HEK293 (cell line): ENCODE measurements around the gene KLHL14.

Experiments
- CTCF ChIA-PET: fragments of 350-600 bp; formaldehyde crosslinking; extraction: SDS; loops from one replicate; lab custom pipeline; 2021; ENCODE audit warnings: antibody characterized with exemption; lab: Yijun Ruan, JAX
- POLR2A ChIA-PET: fragments of 300-600 bp; formaldehyde crosslinking; extraction: SDS; loops from one replicate; lab custom pipeline; 2020; ENCODE audit warnings: antibody characterized with exemption, inconsistent platforms; lab: Yijun Ruan, JAX
- H3K27ac ChIP-seq: fragments of 200-500 bp; sonication (Bioruptor generic); 2 replicates; pipeline ENCODE4 v1.5.1; 2014; ENCODE audit warnings: low read depth, low read length, control low read depth, inconsistent platforms; ENCODE audit errors: extremely low read depth
- H3K36me3 ChIP-seq, 2 experiments: fragments of 200-500 bp in 1 of 2; sonication (Bioruptor generic) in 1 of 2; 1 replicate in 1 of 2; 2 replicates in 1 of 2; pipeline ENCODE4 v1.5.1; 2014 to 2017; ENCODE audit warnings: inconsistent platforms in 2 of 2, low read length in 2 of 2; ENCODE audit not compliant: control insufficient read depth in 2 of 2, insufficient read depth in 1 of 2
- H3K4me1 ChIP-seq: fragments of 200-500 bp; sonication (Bioruptor generic); 2 replicates; pipeline ENCODE4 v1.5.1; 2014; ENCODE audit warnings: mild to moderate bottlenecking, low read length, inconsistent platforms; ENCODE audit not compliant: control insufficient read depth, insufficient read depth
- H3K4me3 ChIP-seq: 2 replicates; pipeline ENCODE4 v1.5.1; 2011; ENCODE audit warnings: low read depth, mild to moderate bottlenecking, control low read depth, low read length, moderate library complexity
- H3K9me3 ChIP-seq: fragments of 200-500 bp; sonication (Bioruptor generic); 2 replicates; pipeline ENCODE4 v1.5.1; 2014; ENCODE audit warnings: low read depth, low read length, inconsistent platforms; ENCODE audit not compliant: control insufficient read depth, insufficient read depth
- BCL11B ChIP-seq: fragments of 450-650 bp; formaldehyde crosslinking; IDR thresholded peaks from 2 replicates; pipeline ENCODE4 v1.5.1; 2016; ENCODE audit warnings: low read depth, missing biosample characterization, missing genetic modification characterization
- KLF9 ChIP-seq: fragments of 450-650 bp; formaldehyde crosslinking; IDR thresholded peaks from 2 replicates; pipeline ENCODE4 v1.5.1; 2016; ENCODE audit warnings: missing biosample characterization, missing genetic modification characterization, low read depth
- OSR2 ChIP-seq: fragments of 450-650 bp; formaldehyde crosslinking; IDR thresholded peaks from 2 replicates; pipeline ENCODE4 v1.5.1; 2016; ENCODE audit warnings: missing biosample characterization, missing genetic modification characterization
- SCRT1 ChIP-seq: fragments of 450-650 bp; formaldehyde crosslinking; IDR thresholded peaks from 2 replicates; pipeline ENCODE4 v1.5.1; 2016; ENCODE audit warnings: missing biosample characterization, missing genetic modification characterization, borderline replicate concordance
- TRIM28 ChIP-seq: IDR thresholded peaks from 2 replicates; pipeline ENCODE4 v1.6.1; 2011; ENCODE audit warnings: low read length, control low read depth, borderline replicate concordance
- ZBTB1 ChIP-seq: fragments of 450-650 bp; formaldehyde crosslinking; IDR thresholded peaks from 2 replicates; pipeline ENCODE4 v1.5.1; 2016; ENCODE audit warnings: missing biosample characterization, missing genetic modification characterization
- ZNF133 ChIP-seq: fragments of 450-650 bp; formaldehyde crosslinking; IDR thresholded peaks from 2 replicates; pipeline ENCODE4 v1.5.1; 2016; ENCODE audit warnings: missing biosample characterization, missing genetic modification characterization
- ZNF26 ChIP-seq: fragments of 450-650 bp; formaldehyde crosslinking; IDR thresholded peaks from 2 replicates; pipeline ENCODE4 v1.5.1; 2016; ENCODE audit warnings: missing biosample characterization, missing genetic modification characterization
- ZNF311 ChIP-seq: fragments of 450-650 bp; formaldehyde crosslinking; IDR thresholded peaks from 2 replicates; pipeline ENCODE4 v1.5.1; 2017; ENCODE audit warnings: missing biosample characterization, missing genetic modification characterization, borderline replicate concordance
- ZNF335 ChIP-seq: fragments of 450-650 bp; formaldehyde crosslinking; conservative IDR thresholded peaks from 2 replicates; pipeline ENCODE4 v1.5.1; 2016; ENCODE audit warnings: missing biosample characterization, missing genetic modification characterization
- ZNF510 ChIP-seq: fragments of 450-650 bp; formaldehyde crosslinking; IDR thresholded peaks from 2 replicates; pipeline ENCODE4 v1.5.1; 2018; ENCODE audit warnings: mild to moderate bottlenecking, missing genetic modification characterization, missing biosample characterization; ENCODE audit not compliant: insufficient replicate concordance
- ZNF514 ChIP-seq: fragments of 450-650 bp; formaldehyde crosslinking; IDR thresholded peaks from 2 replicates; pipeline ENCODE4 v1.5.1; 2016; ENCODE audit warnings: missing biosample characterization, missing genetic modification characterization
- ZNF600 ChIP-seq: fragments of 450-650 bp; formaldehyde crosslinking; IDR thresholded peaks from 2 replicates; pipeline ENCODE4 v1.5.1; 2016; ENCODE audit warnings: missing biosample characterization, missing genetic modification characterization
- ZNF645 ChIP-seq: fragments of 450-650 bp; formaldehyde crosslinking; IDR thresholded peaks from 2 replicates; pipeline ENCODE4; 2016; ENCODE audit warnings: missing biosample characterization, missing genetic modification characterization
- ZNF777 ChIP-seq: fragments of 450-650 bp; formaldehyde crosslinking; IDR thresholded peaks from 2 replicates; pipeline ENCODE4 v1.5.1; 2017; ENCODE audit warnings: missing biosample characterization, missing genetic modification characterization, borderline replicate concordance
- TF ChIP-seq, protein P1 (sequence below): fragments of 450-650 bp; formaldehyde crosslinking; conservative IDR thresholded peaks from 2 replicates; pipeline ENCODE4 v1.5.1; 2016; ENCODE audit warnings: low read depth, missing biosample characterization, missing genetic modification characterization
- TF ChIP-seq, protein P2 (sequence below): fragments of 450-650 bp; formaldehyde crosslinking; IDR thresholded peaks from 2 replicates; pipeline ENCODE4 v1.5.1; 2016; ENCODE audit warnings: missing biosample characterization, missing genetic modification characterization, borderline replicate concordance
- TF ChIP-seq, protein P3 (sequence below): fragments of 450-650 bp; formaldehyde crosslinking; IDR thresholded peaks from 2 replicates; pipeline ENCODE4 v1.5.1; 2017; ENCODE audit warnings: missing biosample characterization, missing genetic modification characterization
- TF ChIP-seq, protein P4 (sequence below): fragments of 450-650 bp; formaldehyde crosslinking; IDR thresholded peaks from 2 replicates; pipeline ENCODE4 v1.5.1; 2016; ENCODE audit warnings: missing biosample characterization, missing genetic modification characterization

Gene KLHL14

GRCh38 chr18:32763293-32763692 lies 9.5 kb downstream of the KLHL14 start (continued):
- TF ChIP-seq ZNF335 = 0 out of 2 replicates have a peak, but pooled peaks have one; percentile 13

- ChIA-PET POLR2A (no interaction called here), CTCF (interaction anchor here (0.6 to 1.9 kb wide), 2 partner anchors 17 to 46 kb away, joined by 4 to 7 read pairs; no protein-coding TSS in a partner anchor)
- Histone ChIP-seq H3K36me3 (no peaks in the 10 kb centered on the region), H3K4me1 (peaks cover 3% of the 10 kb centered on the region; the same call in 1 of the 2 replicates), H3K27ac (no peak overlapping the region), H3K4me3 (no peak overlapping the region), H3K9me3 (no peaks in the 10 kb centered on the region)
- TF ChIP-seq ZNF133 (tag by site-specific recombination) (no peak), ZNF26 (no peak), BCL11B (no peak), OSR2 (tag by site-specific recombination) (no peak), SCRT1 (tag by site-specific recombination) (no peak)
- TF ChIP-seq, protein P1, sequence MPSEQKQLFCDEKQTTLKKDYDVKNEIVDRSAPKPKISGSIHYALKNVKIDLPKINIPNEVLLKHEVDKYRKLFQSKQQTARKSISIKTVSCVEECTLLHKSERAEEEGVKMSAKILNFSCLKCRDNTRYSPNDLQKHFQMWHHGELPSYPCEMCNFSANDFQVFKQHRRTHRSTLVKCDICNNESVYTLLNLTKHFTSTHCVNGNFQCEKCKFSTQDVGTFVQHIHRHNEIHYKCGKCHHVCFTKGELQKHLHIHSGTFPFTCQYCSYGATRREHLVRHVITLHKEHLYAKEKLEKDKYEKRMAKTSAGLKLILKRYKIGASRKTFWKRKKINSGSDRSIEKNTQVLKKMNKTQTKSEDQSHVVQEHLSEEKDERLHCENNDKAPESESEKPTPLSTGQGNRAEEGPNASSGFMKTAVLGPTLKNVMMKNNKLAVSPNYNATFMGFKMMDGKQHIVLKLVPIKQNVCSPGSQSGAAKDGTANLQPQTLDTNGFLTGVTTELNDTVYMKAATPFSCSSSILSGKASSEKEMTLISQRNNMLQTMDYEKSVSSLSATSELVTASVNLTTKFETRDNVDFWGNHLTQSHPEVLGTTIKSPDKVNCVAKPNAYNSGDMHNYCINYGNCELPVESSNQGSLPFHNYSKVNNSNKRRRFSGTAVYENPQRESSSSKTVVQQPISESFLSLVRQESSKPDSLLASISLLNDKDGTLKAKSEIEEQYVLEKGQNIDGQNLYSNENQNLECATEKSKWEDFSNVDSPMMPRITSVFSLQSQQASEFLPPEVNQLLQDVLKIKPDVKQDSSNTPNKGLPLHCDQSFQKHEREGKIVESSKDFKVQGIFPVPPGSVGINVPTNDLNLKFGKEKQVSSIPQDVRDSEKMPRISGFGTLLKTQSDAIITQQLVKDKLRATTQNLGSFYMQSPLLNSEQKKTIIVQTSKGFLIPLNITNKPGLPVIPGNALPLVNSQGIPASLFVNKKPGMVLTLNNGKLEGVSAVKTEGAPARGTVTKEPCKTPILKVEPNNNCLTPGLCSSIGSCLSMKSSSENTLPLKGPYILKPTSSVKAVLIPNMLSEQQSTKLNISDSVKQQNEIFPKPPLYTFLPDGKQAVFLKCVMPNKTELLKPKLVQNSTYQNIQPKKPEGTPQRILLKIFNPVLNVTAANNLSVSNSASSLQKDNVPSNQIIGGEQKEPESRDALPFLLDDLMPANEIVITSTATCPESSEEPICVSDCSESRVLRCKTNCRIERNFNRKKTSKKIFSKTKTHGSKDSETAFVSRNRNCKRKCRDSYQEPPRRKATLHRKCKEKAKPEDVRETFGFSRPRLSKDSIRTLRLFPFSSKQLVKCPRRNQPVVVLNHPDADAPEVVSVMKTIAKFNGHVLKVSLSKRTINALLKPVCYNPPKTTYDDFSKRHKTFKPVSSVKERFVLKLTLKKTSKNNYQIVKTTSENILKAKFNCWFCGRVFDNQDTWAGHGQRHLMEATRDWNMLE = no peak
- TF ChIP-seq, protein P2, sequence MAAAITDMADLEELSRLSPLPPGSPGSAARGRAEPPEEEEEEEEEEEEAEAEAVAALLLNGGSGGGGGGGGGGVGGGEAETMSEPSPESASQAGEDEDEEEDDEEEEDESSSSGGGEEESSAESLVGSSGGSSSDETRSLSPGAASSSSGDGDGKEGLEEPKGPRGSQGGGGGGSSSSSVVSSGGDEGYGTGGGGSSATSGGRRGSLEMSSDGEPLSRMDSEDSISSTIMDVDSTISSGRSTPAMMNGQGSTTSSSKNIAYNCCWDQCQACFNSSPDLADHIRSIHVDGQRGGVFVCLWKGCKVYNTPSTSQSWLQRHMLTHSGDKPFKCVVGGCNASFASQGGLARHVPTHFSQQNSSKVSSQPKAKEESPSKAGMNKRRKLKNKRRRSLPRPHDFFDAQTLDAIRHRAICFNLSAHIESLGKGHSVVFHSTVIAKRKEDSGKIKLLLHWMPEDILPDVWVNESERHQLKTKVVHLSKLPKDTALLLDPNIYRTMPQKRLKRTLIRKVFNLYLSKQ (tag by site-specific recombination) = no peak
These were observed 11.6 kb downstream of the KLHL14 start for GRCh38 chr18:32761231-32761630.

GRCh38 chr18:32760391-32760790 lies 12.4 kb downstream of the KLHL14 start:
- Histone ChIP-seq H3K9me3 (no peaks in the 10 kb centered on the region), H3K36me3 (no peaks in the 10 kb centered on the region), H3K4me3 (no peak overlapping the region), H3K4me1 (peaks cover 3% of the 10 kb centered on the region; the same call in 1 of the 2 replicates), H3K27ac (no peak overlapping the region)
- CTCF ChIA-PET = interaction anchor here (0.6 to 1.9 kb wide), 3 partner anchors 13 to 45 kb away, joined by 3 to 7 read pairs (median 4); no protein-coding TSS in a partner anchor
- POLR2A ChIA-PET = no interaction called here
- TF ChIP-seq KLF9 (tag by site-specific recombination) = no peak
- no peak for TF ChIP-seq ZNF514 (tag by site-specific recombination)
- no peak for TF ChIP-seq ZNF510 (tag by site-specific recombination)
- no peak for TF ChIP-seq ZNF600 (tag by site-specific recombination)
- TF ChIP-seq ZNF645 = no peak
- no peak for TF ChIP-seq ZNF311 (tag by site-specific recombination)
- TF ChIP-seq, protein P3, sequence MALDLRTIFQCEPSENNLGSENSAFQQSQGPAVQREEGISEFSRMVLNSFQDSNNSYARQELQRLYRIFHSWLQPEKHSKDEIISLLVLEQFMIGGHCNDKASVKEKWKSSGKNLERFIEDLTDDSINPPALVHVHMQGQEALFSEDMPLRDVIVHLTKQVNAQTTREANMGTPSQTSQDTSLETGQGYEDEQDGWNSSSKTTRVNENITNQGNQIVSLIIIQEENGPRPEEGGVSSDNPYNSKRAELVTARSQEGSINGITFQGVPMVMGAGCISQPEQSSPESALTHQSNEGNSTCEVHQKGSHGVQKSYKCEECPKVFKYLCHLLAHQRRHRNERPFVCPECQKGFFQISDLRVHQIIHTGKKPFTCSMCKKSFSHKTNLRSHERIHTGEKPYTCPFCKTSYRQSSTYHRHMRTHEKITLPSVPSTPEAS (tag by site-specific recombination) = peak; percentile 76
- no peak for TF ChIP-seq ZNF777 (tag by site-specific recombination)
- TF ChIP-seq TRIM28 = no peak
- TF ChIP-seq, protein P4, sequence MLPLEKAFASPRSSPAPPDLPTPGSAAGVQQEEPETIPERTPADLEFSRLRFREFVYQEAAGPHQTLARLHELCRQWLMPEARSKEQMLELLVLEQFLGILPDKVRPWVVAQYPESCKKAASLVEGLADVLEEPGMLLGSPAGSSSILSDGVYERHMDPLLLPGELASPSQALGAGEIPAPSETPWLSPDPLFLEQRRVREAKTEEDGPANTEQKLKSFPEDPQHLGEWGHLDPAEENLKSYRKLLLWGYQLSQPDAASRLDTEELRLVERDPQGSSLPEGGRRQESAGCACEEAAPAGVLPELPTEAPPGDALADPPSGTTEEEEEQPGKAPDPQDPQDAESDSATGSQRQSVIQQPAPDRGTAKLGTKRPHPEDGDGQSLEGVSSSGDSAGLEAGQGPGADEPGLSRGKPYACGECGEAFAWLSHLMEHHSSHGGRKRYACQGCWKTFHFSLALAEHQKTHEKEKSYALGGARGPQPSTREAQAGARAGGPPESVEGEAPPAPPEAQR = no peak
- TF ChIP-seq ZBTB1 (tag by site-specific recombination) = no peak
